Right lobe of liver (tissue), 6 donors: ENCODE results near the gene POLG2. TPM values are rescaled to one million over a fixed set of nuclear protein-coding genes. Genes with fewer than 3 reads are reported as not detected.
"Not testable (repeated sequence)": the region's sequence is repeated elsewhere in the genome, so short reads cannot be mapped to it uniquely, and the experiment has no call there.

Experiments
- ATAC-seq, 4 donors: fragments of 200-7000 bp; cut with Tn5 transposase; one replicate each; pipeline ENCODE4 v1.9.1; 2020; ENCODE audit warnings: mild to moderate bottlenecking in 4 of 4, moderate library complexity in 4 of 4
- DNase-seq, 3 donors: peaks; one replicate each; pipeline ENCODE4 v3.0.0-alpha.2; 2020
- H3K27ac ChIP-seq, 3 donors: fragments of 200-600 bp; one replicate each; pipeline ENCODE4 v1.8.0; 2022
- H3K27me3 ChIP-seq, 2 donors: fragments of 200-600 bp; one replicate each; pipeline ENCODE4 v1.8.0; 2022
- H3K36me3 ChIP-seq, 4 donors: fragments of 200-600 bp; sonication (generic) in 1 of 4; one replicate each; pipeline versions ENCODE4 v1.5.1 to v1.8.0; 2017 to 2022; ENCODE audit warnings: control low read depth in 1 of 4
- H3K4me1 ChIP-seq, 4 donors: fragments of 200-600 bp; sonication (generic) in 1 of 4; one replicate each; pipeline versions ENCODE4 v1.5.1 to v1.8.0; 2017 to 2022; ENCODE audit warnings: control low read depth in 1 of 4
- H3K4me3 ChIP-seq, 3 donors: fragments of 200-600 bp; one replicate each; pipeline ENCODE4 v1.8.0; 2022
- H3K9me3 ChIP-seq, 4 donors: fragments of 200-600 bp; sonication (generic) in 1 of 4; one replicate each; pipeline versions ENCODE4 v1.5.1 to v1.8.0; 2017 to 2022; ENCODE audit warnings: control low read depth in 1 of 4
- POLR2A ChIP-seq: fragments of 450-650 bp; IDR thresholded peaks from one replicate; pipeline ENCODE4 v1.6.1; 2017; ENCODE audit warnings: antibody characterized with exemption, mild to moderate bottlenecking
- WGBS: methylation state at CpG from one replicate; pipeline ENCODE4 v1.1.6; 2018; ENCODE audit warnings: low coverage, low lambda C conversion rate; ENCODE audit not compliant: insufficient coverage; ENCODE audit errors: missing lambda C conversion rate; 5-methylcytosine and 5-hydroxymethylcytosine counted together
- intact Hi-C, 2 donors: fragments of 100-400 bp; cut with DNase I; formaldehyde crosslinking; loops; one replicate each; pipeline versions ENCODE4 v1.11.2 to v1.14.1; 2022
- microRNA-seq, 2 donors: library from miRNA; unstranded; fragments of <30 nt; microRNA quantifications; one replicate each; pipeline ENCODE4, GENCODE V29; 2019 to 2020
- small RNA-seq, 2 experiments: library from RNA; depleted of rRNA; stranded (forward); fragments of <200 nt; gene quantifications; one replicate each; pipeline ENCODE3, GENCODE V24; 2016
- total RNA-seq, 6 experiments: library from RNA; depleted of rRNA in 2 of 6; stranded (reverse); fragments of >200 nt in 2 of 6; fragmentation: NEBNext Ultra II Directional in 3 of 6; extraction: Animal tissue kit (Norgen Biotek cat#: 25700) in 3 of 6; gene quantifications; one replicate each; pipeline versions ENCODE4 v1.1.0 to v1.2.4, GENCODE V29; 2016 to 2023
- TF ChIP-seq, protein P1 (sequence below), 4 donors: fragments of 200-600 bp in 3 of 4; fragments of 450-650 bp in 1 of 4; IDR thresholded peaks; one replicate each; pipeline versions ENCODE4 v1.5.1 to v1.8.0; 2016 to 2022; ENCODE audit warnings: antibody characterized with exemption in 4 of 4, mild to moderate bottlenecking in 2 of 4
- donor health status: DM: no; HTN: yes; CAD: no.
- donor health status: DM: no; HTN: no; CAD: no.
- donor health status: DM: no; HTN: no; CAD: no.
- donor health status: DM: no; HTN: yes; CAD: no.
- donor health status: DM: no; HTN: yes; CAD: no.

The POLG2 gene
- total RNA-seq, 6 experiments from 2014 or later: 2.9 to 9.2 (median 5.5) TPM

DNA sequence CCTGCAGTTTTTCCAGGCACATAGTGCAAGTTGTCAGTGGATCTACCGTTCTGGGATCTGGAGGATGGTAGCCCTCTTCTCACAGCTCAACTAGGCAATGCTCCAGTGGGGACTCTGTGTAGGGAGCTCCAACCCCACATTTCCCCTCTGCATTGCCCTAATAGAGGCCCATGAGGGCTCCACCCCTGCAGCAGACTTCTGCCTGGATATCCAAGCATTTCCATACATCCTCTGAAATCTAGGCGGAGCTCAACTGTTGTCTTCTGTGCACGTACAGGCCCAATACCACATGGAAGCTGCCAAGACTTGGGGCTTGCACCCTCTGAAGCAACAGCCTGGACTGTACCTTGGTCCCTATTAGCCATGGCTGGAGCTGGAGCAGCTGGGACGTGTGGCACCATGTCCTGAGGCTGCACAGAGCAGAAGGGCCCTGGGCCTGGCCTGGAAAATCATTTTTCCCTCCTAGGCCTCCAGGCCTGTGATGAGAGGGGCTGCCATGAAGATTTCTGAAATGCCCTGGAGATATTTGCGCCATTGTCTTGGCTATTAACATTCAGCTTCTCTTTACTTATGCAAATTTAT lies 58.8 kb downstream of the POLG2 start:
- Histone ChIP-seq H3K27me3 (no peaks in the 10 kb centered on the region), H3K27ac (no peak overlapping the region), H3K4me3 (no peak overlapping the region), H3K36me3 (no peaks in the 10 kb centered on the region), H3K9me3 (peaks cover 0 to 13% (median under 1%) of the 10 kb centered on the region in 4 donors), H3K4me1 (no peaks in the 10 kb centered on the region)
- ATAC-seq: no peak
- no peak for TF ChIP-seq POLR2A
- TF ChIP-seq, protein P1, sequence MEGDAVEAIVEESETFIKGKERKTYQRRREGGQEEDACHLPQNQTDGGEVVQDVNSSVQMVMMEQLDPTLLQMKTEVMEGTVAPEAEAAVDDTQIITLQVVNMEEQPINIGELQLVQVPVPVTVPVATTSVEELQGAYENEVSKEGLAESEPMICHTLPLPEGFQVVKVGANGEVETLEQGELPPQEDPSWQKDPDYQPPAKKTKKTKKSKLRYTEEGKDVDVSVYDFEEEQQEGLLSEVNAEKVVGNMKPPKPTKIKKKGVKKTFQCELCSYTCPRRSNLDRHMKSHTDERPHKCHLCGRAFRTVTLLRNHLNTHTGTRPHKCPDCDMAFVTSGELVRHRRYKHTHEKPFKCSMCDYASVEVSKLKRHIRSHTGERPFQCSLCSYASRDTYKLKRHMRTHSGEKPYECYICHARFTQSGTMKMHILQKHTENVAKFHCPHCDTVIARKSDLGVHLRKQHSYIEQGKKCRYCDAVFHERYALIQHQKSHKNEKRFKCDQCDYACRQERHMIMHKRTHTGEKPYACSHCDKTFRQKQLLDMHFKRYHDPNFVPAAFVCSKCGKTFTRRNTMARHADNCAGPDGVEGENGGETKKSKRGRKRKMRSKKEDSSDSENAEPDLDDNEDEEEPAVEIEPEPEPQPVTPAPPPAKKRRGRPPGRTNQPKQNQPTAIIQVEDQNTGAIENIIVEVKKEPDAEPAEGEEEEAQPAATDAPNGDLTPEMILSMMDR (IDR thresholded peaks at IDR 0.05): no peak
- 71% methylated on average over 3 of the region's 5 CpGs for WGBS
- no peak for DNase-seq
- intact Hi-C loops: no loop called here

GRCh38 chr17:64431534-64431933 lies 65.3 kb downstream of the POLG2 start:
- no peak for ATAC-seq
- Histone ChIP-seq H3K4me1 (no peaks in the 10 kb centered on the region), H3K27me3 (no peaks in the 10 kb centered on the region), H3K4me3 (no peak overlapping the region), H3K36me3 (no peaks in the 10 kb centered on the region), H3K27ac (no peak overlapping the region), H3K9me3 (no peaks in the 10 kb centered on the region)
- no peak for DNase-seq
- intact Hi-C loops: no loop called here
- no peak for TF ChIP-seq POLR2A
- TF ChIP-seq, protein P1 (IDR thresholded peaks at IDR 0.05): no peak
- WGBS: 66% methylated on average over 5 of the region's 6 CpGs

GRCh38 chr17:64430036-64430435 lies 66.8 kb downstream of the POLG2 start:
- H3K9me3 ChIP-seq, H3K36me3 ChIP-seq, H3K4me3 ChIP-seq, intact Hi-C loops, ATAC-seq, H3K27me3 ChIP-seq, H3K4me1 ChIP-seq, H3K27ac ChIP-seq, DNase-seq: not testable (repeated sequence)
- WGBS: 38% methylated on average over 1 of the region's 2 CpGs

DNA sequence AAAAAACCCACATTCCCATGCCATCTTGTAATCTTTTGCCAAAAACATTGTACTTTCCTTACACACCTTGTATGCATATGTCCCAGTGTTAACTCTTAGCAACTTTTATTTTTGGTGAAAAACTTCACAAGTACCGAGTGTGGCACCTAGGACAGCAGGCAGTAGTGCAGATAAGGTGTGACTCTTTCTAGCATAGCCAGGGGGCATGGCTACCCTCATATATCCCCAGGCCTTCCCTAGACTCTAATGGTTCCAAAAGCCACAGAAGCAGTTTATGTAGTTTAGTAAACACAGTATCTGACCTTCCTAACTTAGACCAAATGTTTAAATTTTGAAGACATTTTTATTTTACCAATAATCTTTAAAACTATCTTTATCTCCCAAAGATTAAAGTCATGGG lies 68.4 kb downstream of the POLG2 start:
- ATAC-seq (no peak), DNase-seq (no peak)
- Histone ChIP-seq H3K4me1 (no peaks in the 10 kb centered on the region), H3K36me3 (no peaks in the 10 kb centered on the region), H3K4me3 (no peak overlapping the region), H3K9me3 (no peaks in the 10 kb centered on the region), H3K27ac (no peak overlapping the region), H3K27me3 (no peaks in the 10 kb centered on the region)
- intact Hi-C loops: no loop called here
- 67% methylated on average over 1 of the region's 1 CpG for WGBS
- no peak for TF ChIP-seq POLR2A
- TF ChIP-seq, protein P1 (IDR thresholded peaks at IDR 0.05): no peak

Small RNA genes lying within 50 kb of the gene (microRNA-seq; reads per million reads assigned to microRNA genes)
- gene MIR3064: 4.6 to 10.3 reads per million in 2 donors
- 0 reads per million in 2 donors for gene MIR5047

Small RNA genes lying within 50 kb of the gene (small RNA-seq; reads per million reads assigned to genes)
- gene ATP5MFP4: 0 reads per million in 2 experiments

Other genes with a start within 250 kb of the POLG2 start
- 10 to 100 TPM; 29.1 to 46.6 (median 33.7) TPM for gene TEX2, start 233.8 kb downstream of the POLG2 start, total RNA-seq
- 10 to 100 TPM; 15.9 to 32.9 (median 19.1) TPM for gene PECAM1, start 106.2 kb downstream of the POLG2 start, total RNA-seq
- gene MILR1, start 47.9 kb downstream of the POLG2 start, total RNA-seq: 1 to 10 TPM in 4 of 6 experiments, under 1 TPM in 2; 0.57 to 3.0 (median 1.9) TPM
- gene DDX5, start 9.2 kb upstream of the POLG2 start, total RNA-seq: 100 to 1,000 TPM; 218 to 431 (median 344) TPM
- gene CEP95, start 9.9 kb upstream of the POLG2 start, total RNA-seq: 10 to 100 TPM; 11.0 to 27.6 (median 14.0) TPM
- gene SMURF2, start 165.3 kb upstream of the POLG2 start, total RNA-seq: 1 to 10 TPM; 2.5 to 6.8 (median 4.0) TPM